Lower lobe of right lung (tissue), 2 donors: ENCODE data around the gene PLPPR5. TPM values are rescaled to one million over a fixed set of nuclear protein-coding genes. Genes with fewer than 3 reads are reported as not detected.
A peak's percentile ranks its signal among the peaks of the same experiment; 100 is the strongest.
"Not testable (repeated sequence)": the region's sequence is repeated elsewhere in the genome, so short reads cannot be mapped to it uniquely, and the experiment has no call there.

Experiments used
- ATAC-seq, 2 donors: fragments of 200-7000 bp; cut with Tn5 transposase; one replicate each; pipeline ENCODE4 v1.9.1; 2020 to 2022; ENCODE audit warnings: mild to moderate bottlenecking in 2 of 2, moderate library complexity in 2 of 2
- DNase-seq: peaks from one replicate; pipeline ENCODE4 v3.0.0-alpha.2; 2020
- H3K27ac ChIP-seq: fragments of 200-600 bp; one replicate; pipeline ENCODE4 v1.8.0; 2022
- H3K27me3 ChIP-seq: fragments of 200-600 bp; one replicate; pipeline ENCODE4 v1.8.0; 2022; ENCODE audit warnings: low read depth
- H3K36me3 ChIP-seq: fragments of 200-600 bp; one replicate; pipeline ENCODE4 v1.8.0; 2022; ENCODE audit warnings: mild to moderate bottlenecking
- H3K4me1 ChIP-seq: fragments of 200-600 bp; one replicate; pipeline ENCODE4 v1.8.0; 2022
- H3K4me3 ChIP-seq: fragments of 200-600 bp; one replicate; pipeline ENCODE4 v1.8.0; 2022; ENCODE audit warnings: mild to moderate bottlenecking
- H3K9me3 ChIP-seq: fragments of 200-600 bp; one replicate; pipeline ENCODE4 v1.8.0; 2022
- CTCF ChIP-seq: fragments of 200-600 bp; IDR thresholded peaks from one replicate; pipeline ENCODE4 v1.8.0; 2022; ENCODE audit warnings: antibody characterized with exemption, mild to moderate bottlenecking
- intact Hi-C: fragments of 100-400 bp; cut with DNase I; formaldehyde crosslinking; loops from one replicate; pipeline ENCODE4 v1.11.0; 2022
- long read RNA-seq: library from polyadenylated mRNA; unstranded; transcript quantifications from one replicate; pipeline ENCODE4 v2.0.0, GENCODE V29; 2021
- total RNA-seq: library from RNA; stranded (reverse); fragmentation: NEBNext Ultra II Directional; extraction: Animal tissue kit (Norgen Biotek cat#: 25700); gene quantifications from one replicate; pipeline ENCODE4 v1.2.1, GENCODE V29; 2021
- donor health status: DM: no; HTN: yes; CAD: no; lungs with severe emphysema.

PLPPR5 gene, protein sequence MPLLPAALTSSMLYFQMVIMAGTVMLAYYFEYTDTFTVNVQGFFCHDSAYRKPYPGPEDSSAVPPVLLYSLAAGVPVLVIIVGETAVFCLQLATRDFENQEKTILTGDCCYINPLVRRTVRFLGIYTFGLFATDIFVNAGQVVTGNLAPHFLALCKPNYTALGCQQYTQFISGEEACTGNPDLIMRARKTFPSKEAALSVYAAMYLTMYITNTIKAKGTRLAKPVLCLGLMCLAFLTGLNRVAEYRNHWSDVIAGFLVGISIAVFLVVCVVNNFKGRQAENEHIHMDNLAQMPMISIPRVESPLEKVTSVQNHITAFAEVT
- total RNA-seq, result not detected
- long read RNA-seq, result 0 reads

GRCh38 chr1:99004861-99005442 is at the start of gene PLPPR5:
Gene PLPPR5 (minus strand): TSS chr1:99004861. CDS start chr1:99004671, 190 bp downstream.
- ATAC-seq (peak; percentile 54 to 67), DNase-seq (no peak)
- Histone ChIP-seq H3K36me3 (no peaks in the 10 kb centered on the region), H3K4me3 (peak within 1 kb of the TSS; percentile 30), H3K4me1 (peaks cover 5% of the 10 kb centered on the region), H3K27me3 (peaks cover 63% of the 10 kb centered on the region), H3K27ac (no peak within 1 kb of the TSS), H3K9me3 (no peaks in the 10 kb centered on the region)
- no peak for TF ChIP-seq CTCF
- intact Hi-C loops, result no loop called here

DNA sequence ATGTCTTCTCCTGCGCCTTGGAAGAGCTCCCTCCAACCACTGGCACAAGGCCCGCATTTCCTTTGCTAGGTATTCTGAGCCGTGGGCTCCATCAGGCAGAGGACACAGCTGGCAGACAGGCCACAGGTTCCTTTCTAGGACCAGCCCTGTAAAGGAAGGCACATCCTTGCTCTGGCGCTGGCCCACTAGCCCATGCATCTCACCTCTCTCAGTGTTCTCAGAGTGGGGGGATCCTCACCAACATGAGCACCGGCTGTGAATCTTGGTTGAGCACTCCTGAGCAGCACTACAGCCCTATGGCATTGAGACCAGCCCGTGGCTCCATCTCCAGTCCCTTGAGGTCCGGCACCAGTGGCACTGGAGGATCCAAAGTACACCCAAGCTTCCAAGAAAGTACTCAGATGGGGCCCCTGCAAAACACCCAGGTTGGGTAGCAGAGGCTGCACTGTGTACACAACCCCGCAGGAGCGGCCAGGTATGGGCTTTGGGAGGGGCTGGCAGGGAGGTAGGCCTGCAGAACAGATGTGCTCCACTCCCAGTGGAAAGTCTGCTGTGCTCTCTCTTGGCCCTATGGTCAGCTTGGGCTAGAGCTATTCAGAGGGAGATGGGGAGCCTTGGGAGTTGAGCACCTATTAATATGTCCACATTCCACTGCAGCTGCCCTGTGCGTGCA is 47.1 kb upstream of the PLPPR5 start:
- Histone ChIP-seq H3K4me3 (no peak overlapping the region), H3K36me3 (no peaks in the 10 kb centered on the region), H3K27me3 (no peaks in the 10 kb centered on the region), H3K27ac (no peak overlapping the region), H3K4me1 (no peaks in the 10 kb centered on the region), H3K9me3 (no peaks in the 10 kb centered on the region)
- intact Hi-C loops, result no loop called here
- DNase-seq (no peak), ATAC-seq (peak in 1 of 2 donors; percentile 19)
- no peak for TF ChIP-seq CTCF

GRCh38 chr1:99049745-99050144 is 45.1 kb upstream of the PLPPR5 start:
- no peak for DNase-seq
- Histone ChIP-seq H3K27ac (no peak overlapping the region), H3K4me1 (no peaks in the 10 kb centered on the region), H3K27me3 (no peaks in the 10 kb centered on the region), H3K4me3 (no peak overlapping the region), H3K36me3 (no peaks in the 10 kb centered on the region), H3K9me3 (no peaks in the 10 kb centered on the region)
- intact Hi-C loops, result no loop called here
- no peak for ATAC-seq
- TF ChIP-seq CTCF, result no peak

DNA sequence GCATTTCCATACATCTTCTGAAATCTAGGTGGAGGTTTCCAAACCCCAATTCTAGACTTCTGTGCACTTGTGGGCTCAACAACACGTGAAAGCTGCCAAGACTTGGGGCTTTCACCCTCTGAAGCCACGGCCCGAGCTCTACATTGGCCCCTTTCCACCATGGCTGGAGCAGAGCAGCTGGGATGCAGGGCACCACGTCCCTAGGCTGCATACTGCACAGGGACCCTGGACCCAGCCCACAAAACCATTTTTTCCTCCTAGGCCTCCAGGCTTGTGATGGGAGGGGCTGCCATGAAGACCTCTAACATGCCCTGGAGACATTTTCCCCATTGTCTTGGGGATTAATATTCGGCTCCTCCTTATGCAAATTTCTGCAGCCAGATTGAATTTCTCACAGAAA is 32.1 kb upstream of the PLPPR5 start:
- H3K9me3 ChIP-seq, H3K27ac ChIP-seq, DNase-seq, ATAC-seq, H3K4me1 ChIP-seq, intact Hi-C loops, H3K27me3 ChIP-seq, H3K36me3 ChIP-seq, H3K4me3 ChIP-seq: not testable (repeated sequence)

DNA sequence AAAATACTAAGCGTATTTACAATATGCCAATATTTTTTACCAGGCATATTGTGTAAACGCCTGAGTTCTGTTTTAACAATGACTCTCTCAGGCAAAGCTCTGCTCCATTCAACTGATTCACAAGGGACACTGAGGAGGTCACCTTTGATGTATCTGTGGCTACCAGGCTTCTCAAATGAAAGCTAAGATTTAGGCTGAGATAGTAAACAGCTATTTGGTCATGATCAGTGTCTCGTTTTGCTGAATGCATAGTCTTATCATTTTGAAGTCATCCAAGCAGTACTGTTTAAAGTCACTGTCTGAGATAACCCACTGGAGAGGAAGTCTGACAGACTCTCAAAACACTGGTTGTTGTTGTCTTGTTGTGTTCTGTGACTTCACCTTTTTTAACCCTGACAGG is 13.7 kb upstream of the PLPPR5 start:
- Histone ChIP-seq H3K4me1 (no peaks in the 10 kb centered on the region), H3K9me3 (no peaks in the 10 kb centered on the region), H3K4me3 (no peak overlapping the region), H3K27me3 (no peaks in the 10 kb centered on the region), H3K27ac (no peak overlapping the region), H3K36me3 (no peaks in the 10 kb centered on the region)
- ATAC-seq (no peak), DNase-seq (no peak)
- TF ChIP-seq CTCF, result no peak
- intact Hi-C loops, result no loop called here

DNA sequence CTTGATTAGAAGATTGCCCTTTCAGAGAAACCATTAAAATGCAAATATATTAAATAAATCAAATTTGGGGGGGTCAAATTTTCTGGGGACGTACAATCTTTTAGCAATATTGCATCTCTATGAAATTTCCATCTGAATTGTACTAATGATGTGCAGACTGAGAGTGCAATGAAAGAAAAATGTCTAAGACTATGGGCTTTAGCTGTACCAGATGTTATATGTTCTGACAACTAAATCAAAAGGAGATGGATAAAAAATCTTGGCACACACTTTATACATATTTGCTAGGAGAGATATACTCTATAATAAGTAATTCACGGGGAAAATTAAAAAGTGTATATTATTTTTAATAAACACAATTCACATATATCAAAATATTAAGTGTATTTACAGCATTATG is 13.0 kb upstream of the PLPPR5 start:
- no peak for ATAC-seq

More for the DNA sequence above, 13.0 kb upstream of the PLPPR5 start:
- H3K27me3 ChIP-seq, result no peaks in the 10 kb centered on the region
- TF ChIP-seq CTCF, result no peak
- no peaks in the 10 kb centered on the region for H3K4me1 ChIP-seq
- H3K4me3 ChIP-seq, result no peak overlapping the region
- intact Hi-C loops, result no loop called here
- H3K9me3 ChIP-seq, result no peaks in the 10 kb centered on the region
- H3K36me3 ChIP-seq, result no peaks in the 10 kb centered on the region
- no peak for DNase-seq
- H3K27ac ChIP-seq, result no peak overlapping the region
